IPS DF 19.7 (cell line): Measurements from ENCODE around the gene WDR47.
"Not testable (repeated sequence)": the region's sequence is repeated elsewhere in the genome, so short reads cannot be mapped to it uniquely, and the experiment has no call there.

Experiments
- DNase-seq: peaks from one replicate; pipeline ENCODE4 v3.0.0-alpha.2; 2013; ENCODE audit warnings: low read depth, low spot score

The WDR47 gene

GRCh38 chr1:109052145-109052544 is 10.2 kb upstream of the WDR47 start:
- not testable (repeated sequence) for DNase-seq

GRCh38 chr1:109050228-109050995 is 8.5 kb upstream of the WDR47 start:
- no peak for DNase-seq

GRCh38 chr1:109048335-109048734 is 6.4 kb upstream of the WDR47 start:
- DNase-seq: no peak

GRCh38 chr1:109047339-109047738 is 5.4 kb upstream of the WDR47 start:
- DNase-seq: no peak

- DNase-seq: no peak
These were observed 4.8 kb upstream of the WDR47 start for GRCh38 chr1:109046671-109047070.

- DNase-seq: no peak
These were observed 3.7 kb upstream of the WDR47 start for GRCh38 chr1:109045595-109045994.

GRCh38 chr1:109040989-109041620 is 797 bp downstream of the WDR47 start:
- DNase-seq: no peak

GRCh38 chr1:109040627-109040988 is 1.3 kb downstream of the WDR47 start:
- DNase-seq: no peak

- DNase-seq: no peak
These were observed 7.5 kb downstream of the WDR47 start for GRCh38 chr1:109034382-109034781.

GRCh38 chr1:109029493-109029892 is 12.4 kb downstream of the WDR47 start:
- not testable (repeated sequence) for DNase-seq

GRCh38 chr1:109027841-109028240 is 14.1 kb downstream of the WDR47 start:
- DNase-seq: no peak

GRCh38 chr1:109025694-109026093 is 16.2 kb downstream of the WDR47 start:
- DNase-seq: no peak

GRCh38 chr1:109024646-109025045 is 17.3 kb downstream of the WDR47 start:
- no peak for DNase-seq

GRCh38 chr1:109020693-109021257 is 21.1 kb downstream of the WDR47 start:
- no peak for DNase-seq

GRCh38 chr1:109017719-109018118 is 24.2 kb downstream of the WDR47 start:
- not testable (repeated sequence) for DNase-seq

- no peak for DNase-seq
These were observed 24.8 kb downstream of the WDR47 start for GRCh38 chr1:109017134-109017533.

- no peak for DNase-seq
These were observed 30.6 kb downstream of the WDR47 start for GRCh38 chr1:109011335-109011734.

- not testable (repeated sequence) for DNase-seq
These were observed 45.3 kb downstream of the WDR47 start for GRCh38 chr1:108996622-108997021.

- DNase-seq: no peak
These were observed 58.8 kb downstream of the WDR47 start for GRCh38 chr1:108983114-108983513.

GRCh38 chr1:108976658-108977057 is 65.2 kb downstream of the WDR47 start:
- DNase-seq: no peak

GRCh38 chr1:108972951-108973350 is 69.0 kb downstream of the WDR47 start:
- no peak for DNase-seq

- DNase-seq: no peak
These were observed 72.6 kb downstream of the WDR47 start for GRCh38 chr1:108969346-108969745.
